Smooth muscle cell (in vitro differentiated cells): ENCODE results near the gene GAA. TPM values are rescaled to one million over a fixed set of nuclear protein-coding genes. Genes with fewer than 3 reads are reported as not detected.

ENCODE experiments used
- DNase-seq: peaks from one replicate; lab custom pipeline; 2025; ENCODE audit not compliant: unreplicated experiment; lab: John Stamatoyannopoulos, UW
- H2AFZ ChIP-seq: fragments of 200-600 bp; sonication (generic); 2 replicates; pipeline ENCODE4 v1.6.0; 2016; ENCODE audit warnings: antibody characterized with exemption, low read depth, mild to moderate bottlenecking
- H3F3A ChIP-seq: fragments of 200-600 bp; sonication (generic); 2 replicates; pipeline ENCODE4 v1.6.0; 2017; ENCODE audit warnings: antibody characterized with exemption, low read depth
- H3K27ac ChIP-seq: fragments of 200-600 bp; sonication (generic); 2 replicates; pipeline ENCODE4 v1.5.1; 2016; ENCODE audit warnings: low read depth, mild to moderate bottlenecking
- H3K27me3 ChIP-seq: fragments of 200-600 bp; sonication (generic); 2 replicates; pipeline ENCODE4 v1.6.1; 2016; ENCODE audit warnings: low read depth, mild to moderate bottlenecking
- H3K36me3 ChIP-seq: fragments of 200-600 bp; sonication (generic); 2 replicates; pipeline ENCODE4 v1.5.1; 2016; ENCODE audit warnings: low read depth
- H3K4me1 ChIP-seq: fragments of 200-600 bp; sonication (generic); 2 replicates; pipeline ENCODE4 v1.5.1; 2016; ENCODE audit warnings: low read depth
- H3K4me2 ChIP-seq: fragments of 200-600 bp; sonication (generic); 2 replicates; pipeline ENCODE4 v1.6.0; 2016; ENCODE audit warnings: mild to moderate bottlenecking
- H3K4me3 ChIP-seq: fragments of 200-600 bp; sonication (generic); 2 replicates; pipeline ENCODE4 v1.5.1; 2016; ENCODE audit warnings: mild to moderate bottlenecking
- H3K79me2 ChIP-seq: fragments of 200-600 bp; sonication (generic); 2 replicates; pipeline ENCODE4 v1.6.0; 2016; ENCODE audit warnings: low read depth, mild to moderate bottlenecking
- H3K9ac ChIP-seq: fragments of 200-600 bp; sonication (generic); 2 replicates; pipeline ENCODE4 v1.6.0; 2016; ENCODE audit warnings: low read depth
- H3K9me3 ChIP-seq: fragments of 200-600 bp; sonication (generic); replicated peaks from 2 replicates; pipeline ENCODE4 v1.5.1; 2016; ENCODE audit warnings: low read depth
- H4K20me1 ChIP-seq: fragments of 200-600 bp; sonication (generic); 2 replicates; pipeline ENCODE4 v1.6.0; 2016; ENCODE audit warnings: low read depth
- CTCF ChIP-seq: fragments of 200-600 bp; sonication (generic); IDR thresholded peaks from 2 replicates; pipeline ENCODE4 v1.5.1; 2017; ENCODE audit warnings: borderline replicate concordance, mild to moderate bottlenecking, antibody characterized with exemption; ENCODE audit not compliant: insufficient read depth, poor library complexity, severe bottlenecking
- WGBS: methylation state at CpG from one replicate; pipeline ENCODE4 v1.1.7; 2016; ENCODE audit warnings: low lambda C conversion rate; 5-methylcytosine and 5-hydroxymethylcytosine counted together
- polyA plus RNA-seq: library from polyadenylated mRNA; unstranded; fragments of >200 nt; fragmentation: Nextera tagmentation; extraction: Ambion mirVana; gene quantifications from 2 replicates; pipeline ENCODE4 v1.2.1, GENCODE V29; 2016
- total RNA-seq: library from RNA; depleted of rRNA; stranded (reverse); fragments of >200 nt; gene quantifications from 2 replicates; pipeline ENCODE4 v1.2.3, GENCODE V29; 2014

GAA gene
- total and polyA plus RNA-seq, 2 experiments from 2014 or later, result 36.6 to 53.6 TPM

- Histone ChIP-seq H3K79me2 (no peaks in the 10 kb centered on the region), H3K4me1 (no peaks in the 10 kb centered on the region), H4K20me1 (no peaks in the 10 kb centered on the region), H3K36me3 (peaks cover 25% of the 10 kb centered on the region), H3K27ac (no peak overlapping the region), H3K27me3 (no peaks in the 10 kb centered on the region), H3K4me3 (no peak overlapping the region), H2AFZ (no peak overlapping the region), H3K4me2 (no peak overlapping the region), H3K9ac (no peak overlapping the region), H3K9me3 (no peaks in the 10 kb centered on the region), H3F3A (no peaks in the 10 kb centered on the region)
- TF ChIP-seq CTCF, result no peak
- DNase-seq, result no peak
- 98% methylated on average over 6 of the region's 6 CpGs for WGBS
These were observed 32.2 kb downstream of the GAA start for GRCh38 chr17:80133626-80133970.

- Histone ChIP-seq H3K79me2 (no peaks in the 10 kb centered on the region), H3K9ac (no peak overlapping the region), H3F3A (no peaks in the 10 kb centered on the region), H3K27ac (no peak overlapping the region), H3K9me3 (no peaks in the 10 kb centered on the region), H3K4me3 (no peak overlapping the region), H3K36me3 (peaks cover 47% of the 10 kb centered on the region), H3K4me2 (no peak overlapping the region), H2AFZ (no peak overlapping the region), H4K20me1 (peaks cover 13% of the 10 kb centered on the region), H3K27me3 (no peaks in the 10 kb centered on the region), H3K4me1 (no peaks in the 10 kb centered on the region)
- 97% methylated on average over 9 of the region's 9 CpGs for WGBS
- no peak for DNase-seq
- no peak for TF ChIP-seq CTCF
These were observed 35.8 kb downstream of the GAA start for GRCh38 chr17:80137131-80137530.

GRCh38 chr17:80138856-80139426 lies 37.6 kb downstream of the GAA start:
- H3K27me3 ChIP-seq, result no peaks in the 10 kb centered on the region
- WGBS, result 94% methylated on average over 18 of the region's 18 CpGs
- no peak overlapping the region for H2AFZ ChIP-seq
- no peak for TF ChIP-seq CTCF
- H3F3A ChIP-seq, result no peaks in the 10 kb centered on the region
- no peak overlapping the region for H3K4me3 ChIP-seq
- no peak overlapping the region for H3K9ac ChIP-seq
- H3K36me3 ChIP-seq, result peaks cover 50% of the 10 kb centered on the region
- no peaks in the 10 kb centered on the region for H3K9me3 ChIP-seq
- DNase-seq, result no peak
- no peak overlapping the region for H3K4me2 ChIP-seq
- no peak overlapping the region for H3K27ac ChIP-seq
- H3K4me1 ChIP-seq, result no peaks in the 10 kb centered on the region
- H4K20me1 ChIP-seq, result peaks cover 31% of the 10 kb centered on the region
- H3K79me2 ChIP-seq, result peaks cover 15% of the 10 kb centered on the region

GRCh38 chr17:80141463-80142165 lies 40.2 kb downstream of the GAA start:
- no peak overlapping the region for H3K27ac ChIP-seq
- H3K4me3 ChIP-seq, result no peak overlapping the region
- no peaks in the 10 kb centered on the region for H3F3A ChIP-seq
- H3K9me3 ChIP-seq, result no peaks in the 10 kb centered on the region
- H3K4me2 ChIP-seq, result no peak overlapping the region
- TF ChIP-seq CTCF, result no peak
- H3K9ac ChIP-seq, result no peak overlapping the region
- no peak overlapping the region for H2AFZ ChIP-seq
- no peaks in the 10 kb centered on the region for H3K27me3 ChIP-seq
- no peak for DNase-seq
- H3K4me1 ChIP-seq, result peaks cover 14% of the 10 kb centered on the region
- H3K36me3 ChIP-seq, result peaks cover 35% of the 10 kb centered on the region
- peaks cover 57% of the 10 kb centered on the region for H4K20me1 ChIP-seq
- peaks cover 42% of the 10 kb centered on the region for H3K79me2 ChIP-seq
- 97% methylated on average over 7 of the region's 7 CpGs for WGBS
